ENCODE data around the gene GLB1L2.

DNA sequence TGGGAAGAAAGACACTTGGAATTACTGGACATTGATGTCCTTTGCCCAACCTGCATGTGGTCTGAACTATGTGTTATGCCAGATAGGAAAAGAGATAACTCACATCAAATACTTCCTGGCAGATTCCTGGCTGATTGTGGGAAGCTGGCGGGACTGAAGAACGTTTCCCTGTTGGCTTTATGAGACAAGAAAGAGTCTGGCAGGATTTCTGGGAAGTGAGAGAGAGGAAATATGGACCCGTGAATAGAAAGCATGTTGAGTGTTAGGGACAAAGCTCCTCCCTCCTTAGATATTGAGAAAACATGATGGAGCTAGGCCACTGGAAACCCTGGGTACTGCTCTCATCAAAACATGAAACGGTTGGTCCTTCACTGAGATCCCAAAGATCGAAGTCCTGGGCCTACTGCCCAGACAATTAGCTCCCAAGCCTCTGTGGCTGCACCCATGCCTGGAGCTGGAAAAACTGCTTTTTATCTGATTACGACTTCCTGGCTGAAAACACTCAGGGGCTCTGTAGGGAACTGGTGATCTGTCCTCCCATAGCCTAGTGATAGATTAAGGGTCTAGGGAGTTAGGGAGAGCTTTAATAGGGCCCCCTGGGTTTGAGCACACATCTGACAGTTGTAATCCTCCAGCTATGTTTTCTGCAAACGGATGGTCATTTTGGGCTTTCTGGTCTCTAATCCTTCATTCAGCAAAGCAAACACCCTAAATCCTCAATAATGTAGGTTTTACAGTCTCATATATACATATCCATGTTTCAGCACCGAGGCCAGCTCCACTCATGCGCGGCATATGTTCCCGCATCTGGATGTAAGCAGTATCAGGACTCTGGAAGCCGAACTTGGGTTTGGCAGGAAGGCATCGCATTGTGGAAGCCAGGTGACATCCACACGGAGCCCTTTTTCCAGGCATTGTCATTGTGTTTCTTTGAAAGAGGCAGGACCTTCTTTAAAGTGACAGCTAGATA, 86.4 kb downstream of the GLB1L2 start:
- TF ChIP-seq POLR2AphosphoS5 (IDR thresholded peaks at IDR 0.05; ENCODE audit: low read depth, low read length) (no peak), POLR2A (IDR thresholded peaks at IDR 0.05; ENCODE audit: low read depth, low read length) (no peak), TAF1 (IDR thresholded peaks at IDR 0.05; ENCODE audit: low read depth, low read length) (no peak)
